ENCODE results near the gene ANKS1B. TPM values are rescaled to one million over a fixed set of nuclear protein-coding genes. Genes with fewer than 3 reads are reported as not detected.

The ANKS1B gene
- total RNA-seq, 1 experiment from 2014 or later: 0.61 TPM

- no peaks in the 10 kb centered on the region for H3K9me3 Mint-ChIP-seq (ENCODE audit: unreplicated experiment)
- CTCF ChIA-PET: no interaction called here
- BruUV-seq (replicated peaks): no TSS peak
- H3K4me3 Mint-ChIP-seq (ENCODE audit: unreplicated experiment): no peak overlapping the region
- POLR2A ChIA-PET: no interaction called here
- intact Hi-C loops (cut with micrococcal nuclease; ENCODE audit: unreplicated experiment): no loop called here
- no peaks in the 10 kb centered on the region for H3K36me3 Mint-ChIP-seq (ENCODE audit: insufficient read depth, unreplicated experiment)
- H3K27ac Mint-ChIP-seq (ENCODE audit: unreplicated experiment): no peak overlapping the region
- H3K4me3 ChIP-seq (ENCODE audit: low read depth, low read length): no peak overlapping the region
- H3K9me3 ChIP-seq: no peaks in the 10 kb centered on the region
- H3K4me1 ChIP-seq: no peaks in the 10 kb centered on the region
- TF ChIP-seq CTCF (IDR thresholded peaks at IDR 0.05; ENCODE audit: insufficient read depth in 1 of 2, low read depth in 1 of 2, low read length in 1 of 2, severe bottlenecking in 1 of 2, unreplicated experiment in 1 of 2): no peak
- no peaks in the 10 kb centered on the region for H3K36me3 ChIP-seq (ENCODE audit: control insufficient read depth, insufficient read depth, low read length)
- no peaks in the 10 kb centered on the region for H3K27me3 ChIP-seq (replicated peaks; ENCODE audit: control insufficient read depth, insufficient read depth, low read length)
- no peak for DNase-seq
- peaks cover 8% of the 10 kb centered on the region for H3K27me3 Mint-ChIP-seq (ENCODE audit: insufficient read depth, unreplicated experiment)
- no peaks in the 10 kb centered on the region for H3K4me1 Mint-ChIP-seq (ENCODE audit: low read depth, unreplicated experiment)
These were observed 38.6 kb downstream of the ANKS1B start for GRCh38 chr12:99946131-99946530.

- Mint-ChIP-seq H3K4me1 (ENCODE audit: low read depth, unreplicated experiment) (no peaks in the 10 kb centered on the region), H3K27ac (ENCODE audit: unreplicated experiment) (no peak overlapping the region), H3K9me3 (ENCODE audit: unreplicated experiment) (no peaks in the 10 kb centered on the region), H3K27me3 (ENCODE audit: insufficient read depth, unreplicated experiment) (peaks cover 4% of the 10 kb centered on the region), H3K36me3 (ENCODE audit: insufficient read depth, unreplicated experiment) (no peaks in the 10 kb centered on the region), H3K4me3 (ENCODE audit: unreplicated experiment) (no peak overlapping the region)
- intact Hi-C loops (cut with micrococcal nuclease; ENCODE audit: unreplicated experiment): no loop called here
- CTCF ChIA-PET: no interaction called here
- H3K4me1 ChIP-seq: no peaks in the 10 kb centered on the region
- H3K4me3 ChIP-seq (ENCODE audit: low read depth, low read length): no peak overlapping the region
- no peaks in the 10 kb centered on the region for H3K36me3 ChIP-seq (ENCODE audit: control insufficient read depth, insufficient read depth, low read length)
- POLR2A ChIA-PET: no interaction called here
- TF ChIP-seq CTCF (IDR thresholded peaks at IDR 0.05; ENCODE audit: insufficient read depth in 1 of 2, low read depth in 1 of 2, low read length in 1 of 2, severe bottlenecking in 1 of 2, unreplicated experiment in 1 of 2): no peak
- no peaks in the 10 kb centered on the region for H3K9me3 ChIP-seq
- DNase-seq: no peak
- no TSS peak for BruUV-seq (replicated peaks)
- H3K27me3 ChIP-seq (replicated peaks; ENCODE audit: control insufficient read depth, insufficient read depth, low read length): 0 out of 2 replicates have a peak, but pooled peaks cover 2% of the 10 kb centered on the region
These were observed 49.1 kb downstream of the ANKS1B start for GRCh38 chr12:99935608-99936007.

GRCh38 chr12:99926511-99927169 is 58.1 kb downstream of the ANKS1B start:
- ChIA-PET CTCF (no interaction called here), POLR2A (no interaction called here)
- Mint-ChIP-seq H3K27me3 (ENCODE audit: insufficient read depth, unreplicated experiment) (no peaks in the 10 kb centered on the region), H3K4me1 (ENCODE audit: low read depth, unreplicated experiment) (no peaks in the 10 kb centered on the region), H3K9me3 (ENCODE audit: unreplicated experiment) (no peaks in the 10 kb centered on the region), H3K4me3 (ENCODE audit: unreplicated experiment) (no peak overlapping the region), H3K27ac (ENCODE audit: unreplicated experiment) (no peak overlapping the region), H3K36me3 (ENCODE audit: insufficient read depth, unreplicated experiment) (no peaks in the 10 kb centered on the region)
- H3K4me1 ChIP-seq: 0 out of 2 replicates have a peak, but pooled peaks cover 3% of the 10 kb centered on the region
- no peaks in the 10 kb centered on the region for H3K36me3 ChIP-seq (ENCODE audit: control insufficient read depth, insufficient read depth, low read length)
- intact Hi-C loops (cut with micrococcal nuclease; ENCODE audit: unreplicated experiment): no loop called here
- H3K9me3 ChIP-seq: no peaks in the 10 kb centered on the region
- H3K4me3 ChIP-seq (ENCODE audit: low read depth, low read length): no peak overlapping the region
- DNase-seq: no peak
- TF ChIP-seq CTCF (IDR thresholded peaks at IDR 0.05; ENCODE audit: insufficient read depth in 1 of 2, low read depth in 1 of 2, low read length in 1 of 2, severe bottlenecking in 1 of 2, unreplicated experiment in 1 of 2): no peak
- no peaks in the 10 kb centered on the region for H3K27me3 ChIP-seq (replicated peaks; ENCODE audit: control insufficient read depth, insufficient read depth, low read length)
- no TSS peak for BruUV-seq (replicated peaks)

Measured in Caco-2 (cell line).